HL-60 (cell line): ENCODE data around the gene MSTN.

Experiments
- DNase-seq, 2 experiments: peaks; one replicate each; pipeline ENCODE4 v3.0.0-alpha.2; 2010 to 2020; ENCODE audit warnings: low read depth in 1 of 2, low spot score in 1 of 2
- H3K27ac ChIP-seq: fragments of 250-450 bp; sonication (Bioruptor Pico); replicated peaks from 2 replicates; pipeline ENCODE4 v1.5.1; 2020; ENCODE audit warnings: mild to moderate bottlenecking, moderate library complexity
- H3K27me3 ChIP-seq: fragments of 250-450 bp; sonication (Bioruptor Pico); 2 replicates; pipeline ENCODE4 v1.5.1; 2021; ENCODE audit warnings: mild to moderate bottlenecking, moderate library complexity; ENCODE audit not compliant: insufficient read depth, poor library complexity, severe bottlenecking
- H3K4me3 ChIP-seq: replicated peaks from 2 replicates; pipeline ENCODE4 v1.5.1; 2011; ENCODE audit warnings: mild to moderate bottlenecking, control low read depth, low read length; ENCODE audit not compliant: insufficient read depth
- CTCF ChIP-seq: IDR thresholded peaks from one replicate; pipeline ENCODE4 v1.5.1; 2011; ENCODE audit warnings: low read length, control low read depth, inconsistent platforms; ENCODE audit not compliant: insufficient read depth
- GABPA ChIP-seq: IDR thresholded peaks from 2 replicates; pipeline ENCODE4 v1.6.1; 2012; ENCODE audit warnings: low read depth
- POLR2AphosphoS5 ChIP-seq: IDR thresholded peaks from 2 replicates; pipeline ENCODE4 v1.6.1; 2012; ENCODE audit warnings: low read depth
- REST ChIP-seq: IDR thresholded peaks from 2 replicates; pipeline ENCODE4 v1.6.1; 2012; ENCODE audit warnings: low read depth; ENCODE audit not compliant: insufficient replicate concordance
- SPI1 ChIP-seq: IDR thresholded peaks from 2 replicates; pipeline ENCODE4 v1.6.1; 2012; ENCODE audit warnings: low read depth, mild to moderate bottlenecking, borderline replicate concordance

MSTN gene

GRCh38 chr2:190105554-190105953, 43.0 kb upstream of the MSTN start:
- no peak overlapping the region for H3K27ac ChIP-seq
- TF ChIP-seq REST (no peak), CTCF (no peak), POLR2AphosphoS5 (no peak)

GRCh38 chr2:190103144-190103543, 40.6 kb upstream of the MSTN start:
- no peak for TF ChIP-seq SPI1
- TF ChIP-seq GABPA, result no peak
- TF ChIP-seq CTCF, result no peak
- no peak for DNase-seq
- H3K27ac ChIP-seq, result no peak overlapping the region

More at GRCh38 chr2:190105554-190105953, 43.0 kb upstream of the MSTN start:
- peaks cover 11% of the 10 kb centered on the region for H3K27me3 ChIP-seq
- DNase-seq, result no peak
- H3K4me3 ChIP-seq, result no peak overlapping the region

GRCh38 chr2:190099890-190100697, 37.6 kb upstream of the MSTN start:
- peaks cover 3% of the 10 kb centered on the region for H3K27me3 ChIP-seq
- TF ChIP-seq SPI1, result no peak
- TF ChIP-seq GABPA, result no peak
- no peak for TF ChIP-seq CTCF
- TF ChIP-seq REST, result no peak
- no peak for TF ChIP-seq POLR2AphosphoS5
- no peak overlapping the region for H3K4me3 ChIP-seq
- DNase-seq, result no peak
- no peak overlapping the region for H3K27ac ChIP-seq

More at GRCh38 chr2:190103144-190103543, 40.6 kb upstream of the MSTN start:
- peaks cover 11% of the 10 kb centered on the region for H3K27me3 ChIP-seq
- no peak overlapping the region for H3K4me3 ChIP-seq

- Histone ChIP-seq H3K27ac (no peak overlapping the region), H3K27me3 (no peaks in the 10 kb centered on the region), H3K4me3 (no peak overlapping the region)
- TF ChIP-seq REST, result no peak
- no peak for DNase-seq
Measured at GRCh38 chr2:190098851-190099250, 36.3 kb upstream of the MSTN start.
